HG02678 (cell line): ENCODE measurements around the gene FSD1.
"Not testable (repeated sequence)": the region's sequence is repeated elsewhere in the genome, so short reads cannot be mapped to it uniquely, and the experiment has no call there.

ENCODE experiments used
- ATAC-seq: cut with Tn5 transposase; IDR thresholded peaks from one replicate; pipeline ENCODE4 v1.9.1; 2021; ENCODE audit warnings: mild to moderate bottlenecking, moderate library complexity; ENCODE audit not compliant: unreplicated experiment

Gene FSD1

GRCh38 chr19:4342314-4342614, 37.9 kb downstream of the FSD1 start:
- no peak for ATAC-seq

GRCh38 chr19:4342615-4343369, 38.4 kb downstream of the FSD1 start:
- peak; percentile 85 for ATAC-seq

GRCh38 chr19:4343370-4344307, 39.2 kb downstream of the FSD1 start, which contains the start of gene MPND:
Gene MPND (plus strand): TSS chr19:4343562. CDS start chr19:4343594, 32 bp downstream.
- peak; percentile 46 for ATAC-seq

- ATAC-seq: no peak
Observed at GRCh38 chr19:4345342-4346019, 41.1 kb downstream of the FSD1 start.

- ATAC-seq: no peak
Observed at GRCh38 chr19:4346020-4346383, 41.6 kb downstream of the FSD1 start.

GRCh38 chr19:4347521-4347920, 43.1 kb downstream of the FSD1 start:
- ATAC-seq: no peak

GRCh38 chr19:4349225-4349624, 44.8 kb downstream of the FSD1 start:
- not testable (repeated sequence) for ATAC-seq

- ATAC-seq: no peak
Observed at GRCh38 chr19:4350111-4350510, 45.7 kb downstream of the FSD1 start.

- no peak for ATAC-seq
Observed at GRCh38 chr19:4350726-4351125, 46.3 kb downstream of the FSD1 start.

GRCh38 chr19:4352701-4353121, 48.3 kb downstream of the FSD1 start:
- no peak for ATAC-seq

- no peak for ATAC-seq
Observed at GRCh38 chr19:4354282-4354681, 49.9 kb downstream of the FSD1 start.

GRCh38 chr19:4354897-4355296, 50.5 kb downstream of the FSD1 start:
- no peak for ATAC-seq

- ATAC-seq: no peak
Observed at GRCh38 chr19:4357095-4357797, 52.8 kb downstream of the FSD1 start.

- ATAC-seq: no peak
Observed at GRCh38 chr19:4357921-4358326, 53.5 kb downstream of the FSD1 start.

GRCh38 chr19:4358709-4359626, 54.6 kb downstream of the FSD1 start:
- no peak for ATAC-seq

GRCh38 chr19:4359627-4360000, 55.2 kb downstream of the FSD1 start:
- no peak for ATAC-seq

- no peak for ATAC-seq
Observed at GRCh38 chr19:4360081-4360569, 55.7 kb downstream of the FSD1 start.

- no peak for ATAC-seq
Observed at GRCh38 chr19:4360641-4361151, 56.3 kb downstream of the FSD1 start.
